K562 (cell line): ENCODE measurements around the gene TMEM218. TPM values are rescaled to one million over a fixed set of nuclear protein-coding genes. Genes with fewer than 3 reads are reported as not detected.
A peak's percentile ranks its signal among the peaks of the same experiment; 100 is the strongest.

Source experiments
- BDP1 ChIP-seq: IDR thresholded peaks from 3 replicates; pipeline ENCODE4 v1.6.1; 2011; ENCODE audit not compliant: insufficient read length, insufficient read depth
- E2F3 ChIP-seq: fragments of 250-450 bp; sonication (Bioruptor Pico); IDR thresholded peaks from 2 replicates; pipeline ENCODE4 v1.4.0; 2020; ENCODE audit warnings: mild to moderate bottlenecking
- ETS2 ChIP-seq: IDR thresholded peaks from 2 replicates; pipeline ENCODE4 v1.6.1; 2016; ENCODE audit warnings: borderline replicate concordance, missing genetic modification characterization, mild to moderate bottlenecking, moderate library complexity, missing compliant biosample characterization; ENCODE audit not compliant: poor library complexity, severe bottlenecking
- FOXK2 ChIP-seq, 2 experiments: fragments of 450-650 bp; IDR thresholded peaks in 1 of 2; conservative IDR thresholded peaks in 1 of 2; 2 replicates each; pipeline ENCODE4 v1.6.1; 2016; ENCODE audit warnings: low read depth in 2 of 2, mild to moderate bottlenecking in 1 of 2
- IRF2 ChIP-seq: sonication (generic); formaldehyde crosslinking; IDR thresholded peaks from 2 replicates; pipeline ENCODE4 v1.8.1; 2022; ENCODE audit warnings: mild to moderate bottlenecking, missing genetic modification reagents
- JUND ChIP-seq, 2 experiments: IDR thresholded peaks; 2 replicates in 1 of 2; 3 replicates in 1 of 2; pipeline ENCODE4 v1.6.1; 2011; ENCODE audit warnings: borderline replicate concordance in 2 of 2, low read depth in 2 of 2, low read length in 2 of 2, improper control_type of control experiment in 1 of 2, missing biosample characterization in 1 of 2, missing genetic modification characterization in 1 of 2, missing genetic modification reagents in 1 of 2
- KLF1 ChIP-seq: fragments of 450-650 bp; IDR thresholded peaks from 2 replicates; pipeline ENCODE4 v1.6.1; 2016; ENCODE audit warnings: missing genetic modification characterization, missing compliant biosample characterization
- PHB2 ChIP-seq: fragments of 450-650 bp; IDR thresholded peaks from 2 replicates; pipeline ENCODE4 v1.6.1; 2017; ENCODE audit warnings: low read depth
- PHF20 ChIP-seq: fragments of 450-650 bp; IDR thresholded peaks from 2 replicates; pipeline ENCODE4 v1.6.1; 2018; ENCODE audit not compliant: partially characterized antibody
- RAD21 ChIP-seq, 2 experiments: fragments of 250-450 bp in 1 of 2; fragments of 450-650 bp in 1 of 2; sonication (Bioruptor Pico) in 1 of 2; formaldehyde crosslinking in 1 of 2; IDR thresholded peaks in 1 of 2; conservative IDR thresholded peaks in 1 of 2; 2 replicates each; pipeline versions ENCODE4 v1.4.0 to v1.8.0; 2020 to 2022; ENCODE audit warnings: mild to moderate bottlenecking in 2 of 2, moderate library complexity in 1 of 2
- ZNF324 ChIP-seq: fragments of 250-450 bp; sonication (Bioruptor Pico); IDR thresholded peaks from 2 replicates; pipeline ENCODE4 v1.4.0; 2020; ENCODE audit warnings: mild to moderate bottlenecking
- ZNF431 ChIP-seq: sonication (generic); formaldehyde crosslinking; IDR thresholded peaks from 2 replicates; pipeline ENCODE4 v1.8.0; 2022; ENCODE audit warnings: mild to moderate bottlenecking, missing genetic modification reagents
- polyA plus RNA-seq, 8 experiments: library from polyadenylated mRNA; depleted of rRNA in 4 of 8; stranded (reverse) in 5 of 8; unstranded in 3 of 8; fragments of >200 nt; fragmentation: Nextera tagmentation in 2 of 8; fragmentation: Illumina TruSeq in 1 of 8; extraction: Ambion mirVana in 2 of 8; extraction: Trizol in 1 of 8; gene quantifications; 2 replicates each; pipeline versions ENCODE4 v1.2.1 to v1.2.3, GENCODE V29; 2011 to 2014; ENCODE audit warnings: inconsistent platforms in 1 of 8, missing spikeins in 1 of 8
- total RNA-seq, 7 experiments: library from RNA; depleted of rRNA in 6 of 7; stranded (reverse); fragments of >200 nt in 6 of 7; fragmentation: Illumina TruSeq in 2 of 7; extraction: Trizol in 2 of 7; gene quantifications; 2 replicates each; pipeline versions ENCODE4 v1.2.1 to v1.2.3, GENCODE V29; 2011 to 2021; ENCODE audit warnings: low replicate concordance in 1 of 7
- TF ChIP-seq, protein P1 (sequence below): fragments of 450-650 bp; conservative IDR thresholded peaks from 2 replicates; pipeline ENCODE4 v1.6.1; 2016; ENCODE audit warnings: missing genetic modification characterization, low read depth, mild to moderate bottlenecking, control low read depth, missing compliant biosample characterization
- TF ChIP-seq, protein P2 (sequence below), 3 experiments: IDR thresholded peaks in 2 of 3; conservative IDR thresholded peaks in 1 of 3; 2 replicates each; pipeline ENCODE4 v1.5.1; 2011 to 2012; ENCODE audit warnings: low read length in 3 of 3, mild to moderate bottlenecking in 3 of 3, control low read depth in 2 of 3, improper control_type of control experiment in 1 of 3, inconsistent platforms in 1 of 3, low read depth in 1 of 3, mixed read lengths in 1 of 3, moderate library complexity in 1 of 3; ENCODE audit not compliant: insufficient read depth in 2 of 3
- TF ChIP-seq, protein P3 (sequence below): fragments of 200-800 bp; sonication (Bioruptor generic); IDR thresholded peaks from 2 replicates; pipeline ENCODE4 v1.6.1; 2016; ENCODE audit warnings: missing genetic modification characterization, missing compliant biosample characterization
- TF ChIP-seq, protein P4 (sequence below): fragments of 250-450 bp; sonication (Bioruptor Pico); IDR thresholded peaks from 2 replicates; pipeline ENCODE4 v1.8.0; 2022; ENCODE audit warnings: moderate library complexity, mild to moderate bottlenecking, inconsistent platforms

The TMEM218 gene
- total and polyA plus RNA-seq, 9 of the 15 experiments (the other 6 are each of a cell fraction or from before 2014, with no cell fraction given) = 13.4 to 32.2 (median 25.4) TPM

DNA sequence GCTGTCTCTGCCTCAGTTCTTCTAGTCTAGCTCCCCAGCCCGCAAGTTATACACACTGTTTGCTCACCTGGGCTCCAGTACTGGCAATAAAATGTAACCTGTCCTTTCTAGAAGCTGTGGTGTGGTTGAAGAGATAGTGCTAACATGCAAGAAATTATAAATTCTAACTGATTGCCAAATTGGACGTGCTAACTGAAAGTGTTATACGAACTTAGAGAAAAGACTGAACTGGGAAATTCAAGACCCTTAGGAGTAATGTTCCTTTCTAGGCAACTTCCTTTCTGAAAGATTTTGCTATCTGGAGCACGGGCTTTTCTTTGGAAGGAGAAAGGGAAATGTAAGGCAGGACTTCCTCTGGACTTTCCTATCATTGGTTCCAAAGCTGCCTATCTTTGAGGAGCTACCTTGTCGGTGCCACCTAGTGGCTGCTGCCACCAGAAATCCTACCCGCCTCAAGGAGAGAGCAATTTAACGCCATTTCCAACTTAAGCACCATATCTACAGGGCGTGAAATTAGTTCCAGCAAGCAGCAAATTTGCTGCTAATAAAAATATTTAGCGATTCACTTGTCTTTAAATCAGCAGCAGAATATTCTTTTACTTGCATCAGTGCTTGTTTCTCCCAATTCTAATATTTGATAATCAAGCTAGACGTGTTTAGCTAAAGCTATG lies 12.7 kb upstream of the TMEM218 start (continued):
- TF ChIP-seq, protein P1, sequence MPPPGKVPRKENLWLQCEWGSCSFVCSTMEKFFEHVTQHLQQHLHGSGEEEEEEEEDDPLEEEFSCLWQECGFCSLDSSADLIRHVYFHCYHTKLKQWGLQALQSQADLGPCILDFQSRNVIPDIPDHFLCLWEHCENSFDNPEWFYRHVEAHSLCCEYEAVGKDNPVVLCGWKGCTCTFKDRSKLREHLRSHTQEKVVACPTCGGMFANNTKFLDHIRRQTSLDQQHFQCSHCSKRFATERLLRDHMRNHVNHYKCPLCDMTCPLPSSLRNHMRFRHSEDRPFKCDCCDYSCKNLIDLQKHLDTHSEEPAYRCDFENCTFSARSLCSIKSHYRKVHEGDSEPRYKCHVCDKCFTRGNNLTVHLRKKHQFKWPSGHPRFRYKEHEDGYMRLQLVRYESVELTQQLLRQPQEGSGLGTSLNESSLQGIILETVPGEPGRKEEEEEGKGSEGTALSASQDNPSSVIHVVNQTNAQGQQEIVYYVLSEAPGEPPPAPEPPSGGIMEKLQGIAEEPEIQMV (tag) = no peak
- TF ChIP-seq ZNF324 (CRISPR knock-in tag) (no peak), ZNF431 (CRISPR knock-in tag) (no peak), PHF20 (no peak), PHB2 (no peak), KLF1 (no peak), IRF2 (CRISPR knock-in tag) (no peak), RAD21 (CRISPR knock-in tag; conservative IDR thresholded peaks at IDR 0.05 in 1 of 2, IDR thresholded peaks at IDR 0.05 in 1 of 2) (peak in 1 of 2 experiments; percentile 41; a peak in 2 of 4 replicates), BDP1 (no peak), ETS2 (tag) (no peak), JUND (IDR thresholded peaks at IDR 0.05; ENCODE audit: borderline replicate concordance, low read depth, low read length) (peak; percentile 2; the same call in 1 of the 2 replicates), JUND (tag; IDR thresholded peaks at IDR 0.05; ENCODE audit: borderline replicate concordance, low read depth, low read length) (no peak; the same call in 2 of the 3 replicates), E2F3 (no peak), FOXK2 (conservative IDR thresholded peaks at IDR 0.05 in 1 of 2, IDR thresholded peaks at IDR 0.05 in 1 of 2; ENCODE audit: low read depth in 2 of 2) (no peak)
- TF ChIP-seq, protein P2, sequence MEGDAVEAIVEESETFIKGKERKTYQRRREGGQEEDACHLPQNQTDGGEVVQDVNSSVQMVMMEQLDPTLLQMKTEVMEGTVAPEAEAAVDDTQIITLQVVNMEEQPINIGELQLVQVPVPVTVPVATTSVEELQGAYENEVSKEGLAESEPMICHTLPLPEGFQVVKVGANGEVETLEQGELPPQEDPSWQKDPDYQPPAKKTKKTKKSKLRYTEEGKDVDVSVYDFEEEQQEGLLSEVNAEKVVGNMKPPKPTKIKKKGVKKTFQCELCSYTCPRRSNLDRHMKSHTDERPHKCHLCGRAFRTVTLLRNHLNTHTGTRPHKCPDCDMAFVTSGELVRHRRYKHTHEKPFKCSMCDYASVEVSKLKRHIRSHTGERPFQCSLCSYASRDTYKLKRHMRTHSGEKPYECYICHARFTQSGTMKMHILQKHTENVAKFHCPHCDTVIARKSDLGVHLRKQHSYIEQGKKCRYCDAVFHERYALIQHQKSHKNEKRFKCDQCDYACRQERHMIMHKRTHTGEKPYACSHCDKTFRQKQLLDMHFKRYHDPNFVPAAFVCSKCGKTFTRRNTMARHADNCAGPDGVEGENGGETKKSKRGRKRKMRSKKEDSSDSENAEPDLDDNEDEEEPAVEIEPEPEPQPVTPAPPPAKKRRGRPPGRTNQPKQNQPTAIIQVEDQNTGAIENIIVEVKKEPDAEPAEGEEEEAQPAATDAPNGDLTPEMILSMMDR (IDR thresholded peaks at IDR 0.05 in 2 of 3, conservative IDR thresholded peaks at IDR 0.05 in 1 of 3; ENCODE audit: insufficient read depth in 2 of 3, low read depth in 1 of 3, low read length in 3 of 3) = peak; percentile 59 to 75 (median 73)
- TF ChIP-seq, protein P3, sequence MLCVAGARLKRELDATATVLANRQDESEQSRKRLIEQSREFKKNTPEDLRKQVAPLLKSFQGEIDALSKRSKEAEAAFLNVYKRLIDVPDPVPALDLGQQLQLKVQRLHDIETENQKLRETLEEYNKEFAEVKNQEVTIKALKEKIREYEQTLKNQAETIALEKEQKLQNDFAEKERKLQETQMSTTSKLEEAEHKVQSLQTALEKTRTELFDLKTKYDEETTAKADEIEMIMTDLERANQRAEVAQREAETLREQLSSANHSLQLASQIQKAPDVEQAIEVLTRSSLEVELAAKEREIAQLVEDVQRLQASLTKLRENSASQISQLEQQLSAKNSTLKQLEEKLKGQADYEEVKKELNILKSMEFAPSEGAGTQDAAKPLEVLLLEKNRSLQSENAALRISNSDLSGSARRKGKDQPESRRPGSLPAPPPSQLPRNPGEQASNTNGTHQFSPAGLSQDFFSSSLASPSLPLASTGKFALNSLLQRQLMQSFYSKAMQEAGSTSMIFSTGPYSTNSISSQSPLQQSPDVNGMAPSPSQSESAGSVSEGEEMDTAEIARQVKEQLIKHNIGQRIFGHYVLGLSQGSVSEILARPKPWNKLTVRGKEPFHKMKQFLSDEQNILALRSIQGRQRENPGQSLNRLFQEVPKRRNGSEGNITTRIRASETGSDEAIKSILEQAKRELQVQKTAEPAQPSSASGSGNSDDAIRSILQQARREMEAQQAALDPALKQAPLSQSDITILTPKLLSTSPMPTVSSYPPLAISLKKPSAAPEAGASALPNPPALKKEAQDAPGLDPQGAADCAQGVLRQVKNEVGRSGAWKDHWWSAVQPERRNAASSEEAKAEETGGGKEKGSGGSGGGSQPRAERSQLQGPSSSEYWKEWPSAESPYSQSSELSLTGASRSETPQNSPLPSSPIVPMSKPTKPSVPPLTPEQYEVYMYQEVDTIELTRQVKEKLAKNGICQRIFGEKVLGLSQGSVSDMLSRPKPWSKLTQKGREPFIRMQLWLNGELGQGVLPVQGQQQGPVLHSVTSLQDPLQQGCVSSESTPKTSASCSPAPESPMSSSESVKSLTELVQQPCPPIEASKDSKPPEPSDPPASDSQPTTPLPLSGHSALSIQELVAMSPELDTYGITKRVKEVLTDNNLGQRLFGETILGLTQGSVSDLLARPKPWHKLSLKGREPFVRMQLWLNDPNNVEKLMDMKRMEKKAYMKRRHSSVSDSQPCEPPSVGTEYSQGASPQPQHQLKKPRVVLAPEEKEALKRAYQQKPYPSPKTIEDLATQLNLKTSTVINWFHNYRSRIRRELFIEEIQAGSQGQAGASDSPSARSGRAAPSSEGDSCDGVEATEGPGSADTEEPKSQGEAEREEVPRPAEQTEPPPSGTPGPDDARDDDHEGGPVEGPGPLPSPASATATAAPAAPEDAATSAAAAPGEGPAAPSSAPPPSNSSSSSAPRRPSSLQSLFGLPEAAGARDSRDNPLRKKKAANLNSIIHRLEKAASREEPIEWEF = no peak
- TF ChIP-seq, protein P4, sequence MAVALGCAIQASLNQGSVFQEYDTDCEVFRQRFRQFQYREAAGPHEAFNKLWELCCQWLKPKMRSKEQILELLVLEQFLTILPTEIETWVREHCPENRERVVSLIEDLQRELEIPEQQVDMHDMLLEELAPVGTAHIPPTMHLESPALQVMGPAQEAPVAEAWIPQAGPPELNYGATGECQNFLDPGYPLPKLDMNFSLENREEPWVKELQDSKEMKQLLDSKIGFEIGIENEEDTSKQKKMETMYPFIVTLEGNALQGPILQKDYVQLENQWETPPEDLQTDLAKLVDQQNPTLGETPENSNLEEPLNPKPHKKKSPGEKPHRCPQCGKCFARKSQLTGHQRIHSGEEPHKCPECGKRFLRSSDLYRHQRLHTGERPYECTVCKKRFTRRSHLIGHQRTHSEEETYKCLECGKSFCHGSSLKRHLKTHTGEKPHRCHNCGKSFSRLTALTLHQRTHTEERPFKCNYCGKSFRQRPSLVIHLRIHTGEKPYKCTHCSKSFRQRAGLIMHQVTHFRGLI = no peak
